HG02588 (cell line): ENCODE measurements around the gene TRIM63.

ENCODE experiments used
- ATAC-seq: cut with Tn5 transposase; IDR thresholded peaks from one replicate; pipeline ENCODE4 v1.9.1; 2021; ENCODE audit warnings: mild to moderate bottlenecking, moderate library complexity; ENCODE audit not compliant: unreplicated experiment

TRIM63 gene

GRCh38 chr1:26089125-26089524 lies 21.7 kb upstream of the TRIM63 start:
- ATAC-seq = no peak

DNA sequence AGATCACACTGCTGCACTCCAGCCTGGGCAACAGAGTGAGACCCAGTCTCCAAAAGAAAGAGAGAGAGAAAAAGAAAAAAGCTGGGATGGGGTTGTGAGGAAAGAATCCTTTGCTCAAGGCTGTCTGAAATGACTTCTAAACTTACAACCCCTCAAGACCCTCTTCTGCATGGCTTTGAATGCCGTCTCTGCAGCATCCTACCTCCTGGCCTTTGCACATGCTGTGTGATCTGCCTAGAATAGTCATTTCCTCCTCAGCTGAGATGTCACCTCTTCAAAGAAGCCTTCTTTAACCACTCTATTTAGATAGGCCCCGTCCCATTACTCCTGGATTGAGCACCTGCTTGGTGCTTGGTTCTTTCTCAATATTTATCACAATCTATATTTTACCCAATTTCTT lies 17.4 kb upstream of the TRIM63 start:
- no peak for ATAC-seq

DNA sequence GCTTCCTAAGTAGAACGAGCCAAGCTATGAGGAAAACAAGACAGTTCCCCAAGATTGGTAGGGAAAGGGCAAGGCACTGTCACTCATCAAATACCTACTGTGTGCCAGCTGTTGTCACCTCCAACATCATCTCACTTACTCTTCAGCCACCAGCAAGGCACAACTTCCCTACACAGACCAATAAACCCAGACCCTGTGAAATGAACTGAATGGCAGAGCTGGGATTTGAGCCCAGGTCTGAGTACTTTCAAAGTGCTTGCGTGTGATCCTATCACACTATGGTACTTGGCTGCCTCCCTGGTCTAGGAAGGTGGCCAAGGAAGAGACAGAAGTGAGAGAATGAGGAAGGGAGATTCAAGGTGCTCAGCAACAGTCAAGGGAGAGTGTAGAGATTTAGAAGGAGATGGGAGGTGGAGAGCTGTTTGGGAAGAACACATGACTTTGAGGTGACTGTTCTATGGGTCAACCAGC lies 16.7 kb upstream of the TRIM63 start:
- no peak for ATAC-seq

DNA sequence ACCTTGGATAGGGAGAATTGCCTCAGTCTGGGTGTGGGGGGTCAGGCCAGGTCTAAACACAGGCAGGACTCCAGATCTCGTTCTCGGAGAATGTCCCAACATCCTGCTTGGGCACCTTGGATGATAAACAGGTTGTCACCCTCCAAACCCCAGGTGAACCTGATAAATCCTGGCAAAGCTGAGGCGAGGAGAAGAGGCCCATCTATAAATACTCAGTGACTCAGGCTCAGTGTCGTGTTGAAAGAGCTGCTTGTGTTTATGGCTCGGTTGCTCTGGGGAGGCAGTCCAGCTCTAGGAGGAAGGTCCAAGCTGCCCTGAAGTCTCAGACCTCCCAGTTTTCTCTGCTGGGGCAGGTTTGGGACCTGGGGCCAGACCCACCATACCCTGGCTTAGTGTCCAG lies 15.8 kb upstream of the TRIM63 start:
- ATAC-seq = no peak

DNA sequence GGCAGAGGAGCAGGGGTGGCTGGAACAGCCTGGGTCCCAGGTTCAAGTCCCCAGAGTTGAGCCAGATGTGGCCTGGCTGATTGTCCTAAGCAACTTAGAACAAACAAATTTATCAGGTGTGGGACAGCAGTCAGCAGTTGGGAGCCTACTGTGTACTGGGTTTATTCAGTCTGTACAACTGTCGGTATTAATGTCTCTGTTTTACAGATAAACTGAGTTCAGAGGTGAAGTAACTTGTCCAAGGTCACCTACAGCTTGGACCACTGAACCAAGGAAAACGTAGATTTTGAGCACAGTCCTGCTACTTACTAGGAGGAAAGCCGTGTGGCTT lies 14.6 kb upstream of the TRIM63 start:
- no peak for ATAC-seq

GRCh38 chr1:26081267-26082019 lies 14.0 kb upstream of the TRIM63 start:
- no peak for ATAC-seq

DNA sequence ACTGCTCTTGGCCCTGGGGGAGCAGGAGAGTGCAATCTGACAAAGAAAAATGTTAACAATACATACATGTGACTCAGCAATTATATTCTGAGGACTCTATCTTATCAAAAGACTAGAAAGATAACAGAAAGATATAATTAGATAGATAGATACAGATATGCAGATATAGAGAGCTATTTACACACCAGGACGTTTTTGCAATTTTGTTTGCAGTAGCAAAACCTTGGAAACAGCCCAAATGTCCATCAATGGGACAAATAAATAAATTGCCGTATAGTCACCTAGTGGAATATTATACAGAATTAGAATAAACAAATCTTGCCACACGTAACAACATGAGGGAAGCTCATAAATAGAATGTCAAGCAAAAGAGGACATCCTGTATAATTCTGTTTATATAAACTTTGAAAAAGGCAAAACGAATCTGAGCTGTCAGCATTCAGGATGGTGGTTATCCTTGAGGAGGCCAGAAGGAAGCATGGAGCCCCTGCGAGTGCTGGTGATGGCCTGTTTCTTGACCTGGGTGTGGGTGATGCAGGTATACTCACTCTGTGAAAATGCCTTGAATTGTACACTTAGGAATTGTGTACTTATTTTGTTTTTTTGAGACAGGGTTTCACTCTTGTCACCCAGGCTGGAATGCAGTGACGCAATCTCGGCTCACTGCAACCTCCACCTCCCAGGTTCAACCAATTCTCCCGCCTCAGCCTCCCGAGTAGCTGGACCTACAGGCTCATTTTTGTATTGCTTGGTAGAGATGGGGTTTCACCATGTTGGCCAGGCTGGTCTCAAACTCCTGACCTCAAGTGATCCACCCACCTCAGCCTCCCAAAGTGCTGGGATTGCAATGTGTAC lies 12.8 kb upstream of the TRIM63 start:
- no peak for ATAC-seq

GRCh38 chr1:26079178-26079563 lies 11.7 kb upstream of the TRIM63 start:
- no peak for ATAC-seq

GRCh38 chr1:26078286-26079177 lies 11.1 kb upstream of the TRIM63 start:
- ATAC-seq = no peak

DNA sequence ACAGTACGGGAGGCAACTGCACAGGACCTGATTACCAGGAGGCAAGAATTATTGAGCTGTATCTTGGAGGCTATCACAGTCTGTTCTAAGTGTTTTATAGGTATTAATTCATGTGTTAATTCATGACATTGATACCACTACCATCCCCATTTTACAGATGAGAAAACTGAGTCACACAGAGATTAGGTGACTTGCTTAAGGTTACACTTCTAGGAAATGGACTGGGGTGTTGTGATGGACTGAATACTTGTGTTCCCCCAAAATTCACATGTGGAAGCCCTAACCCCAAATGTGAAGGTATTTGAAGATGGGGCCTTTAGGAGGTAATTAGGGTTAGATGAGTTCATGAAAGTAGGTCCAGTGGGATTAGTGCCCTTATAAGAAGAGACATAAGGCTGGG lies 10.1 kb upstream of the TRIM63 start:
- ATAC-seq = no peak

GRCh38 chr1:26075421-26076144 lies 8.2 kb upstream of the TRIM63 start:
- ATAC-seq = no peak

GRCh38 chr1:26072305-26072704 lies 4.9 kb upstream of the TRIM63 start:
- no peak for ATAC-seq

GRCh38 chr1:26070963-26071342 lies 3.5 kb upstream of the TRIM63 start:
- ATAC-seq = no peak

GRCh38 chr1:26070296-26070962 lies 3.0 kb upstream of the TRIM63 start:
- no peak for ATAC-seq

DNA sequence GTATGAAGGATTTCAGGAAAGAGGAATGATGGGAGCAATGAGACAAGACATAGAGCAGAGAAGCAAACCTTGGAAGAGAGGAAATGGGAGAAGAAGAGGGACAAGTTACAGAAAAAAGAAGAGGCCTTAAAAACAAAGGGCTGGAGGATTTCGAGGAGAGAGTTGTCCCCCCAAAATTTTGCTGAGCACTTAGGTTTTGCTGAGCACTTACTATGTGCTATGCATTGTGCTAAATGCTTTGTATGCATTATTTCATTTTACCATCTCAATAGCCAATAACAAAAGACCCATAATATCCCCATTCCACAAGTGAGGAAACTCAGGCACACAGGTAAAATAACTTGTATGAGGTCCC lies 2.5 kb upstream of the TRIM63 start:
- no peak for ATAC-seq

GRCh38 chr1:26066857-26067256 lies 573 bp downstream of the TRIM63 start:
- ATAC-seq = no peak

DNA sequence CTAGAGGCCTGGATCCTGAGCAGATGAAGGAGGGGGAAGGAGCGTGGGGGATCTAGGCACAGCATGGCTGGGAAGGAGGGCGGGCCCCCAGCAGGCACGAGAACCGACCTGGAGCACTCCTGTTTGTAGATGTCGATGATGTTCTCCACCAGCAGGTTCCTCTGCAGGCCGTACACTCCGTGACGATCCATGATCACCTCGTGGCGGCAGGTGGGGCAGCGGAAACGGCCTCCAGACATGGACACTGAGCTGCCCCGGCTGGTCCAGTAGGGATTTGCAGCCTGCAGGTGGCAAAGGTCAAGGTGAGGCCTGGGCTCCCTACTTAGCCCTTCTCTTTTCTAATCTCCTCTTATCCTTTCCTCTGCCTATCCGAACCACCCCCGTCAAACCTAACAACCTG lies 1.3 kb downstream of the TRIM63 start:
- no peak for ATAC-seq

- ATAC-seq = no peak
Observed at GRCh38 chr1:26064553-26064952, 2.9 kb downstream of the TRIM63 start.

DNA sequence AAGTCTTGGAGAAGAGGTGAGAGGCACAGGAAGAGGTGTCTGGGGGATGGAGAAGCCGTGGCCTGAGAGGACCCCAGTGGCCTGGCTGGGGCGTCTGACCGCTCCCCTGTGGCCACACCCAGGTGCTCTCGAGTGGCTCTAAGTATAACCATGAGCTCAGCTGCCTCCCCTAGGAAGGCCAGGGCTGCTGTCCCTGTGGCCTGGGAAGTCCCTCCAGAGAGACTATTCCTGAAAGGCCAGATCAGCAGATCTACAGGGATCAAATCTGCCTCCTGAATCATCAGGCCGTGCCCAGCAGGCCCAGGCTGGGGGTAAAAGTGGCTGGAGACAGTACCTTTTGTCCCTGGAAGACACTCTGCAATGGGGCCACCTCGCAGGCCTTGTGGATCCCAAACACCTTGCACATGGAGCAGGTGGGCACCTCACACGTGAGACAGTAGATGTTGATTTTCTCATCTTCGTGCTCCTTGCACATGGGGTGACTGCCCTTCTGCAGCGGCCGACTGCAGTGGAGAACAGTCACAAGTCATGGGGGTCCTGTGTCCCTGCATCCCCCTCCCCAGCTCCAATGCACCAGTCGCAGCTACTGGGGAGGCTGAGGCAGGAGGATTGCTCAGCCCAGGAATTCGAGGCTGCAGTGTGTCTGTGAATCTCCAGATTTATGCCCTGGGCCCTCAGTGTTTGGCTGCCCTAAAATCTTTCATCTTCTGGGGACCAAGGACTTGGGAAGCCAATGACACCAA lies 6.4 kb downstream of the TRIM63 start:
- ATAC-seq = no peak

DNA sequence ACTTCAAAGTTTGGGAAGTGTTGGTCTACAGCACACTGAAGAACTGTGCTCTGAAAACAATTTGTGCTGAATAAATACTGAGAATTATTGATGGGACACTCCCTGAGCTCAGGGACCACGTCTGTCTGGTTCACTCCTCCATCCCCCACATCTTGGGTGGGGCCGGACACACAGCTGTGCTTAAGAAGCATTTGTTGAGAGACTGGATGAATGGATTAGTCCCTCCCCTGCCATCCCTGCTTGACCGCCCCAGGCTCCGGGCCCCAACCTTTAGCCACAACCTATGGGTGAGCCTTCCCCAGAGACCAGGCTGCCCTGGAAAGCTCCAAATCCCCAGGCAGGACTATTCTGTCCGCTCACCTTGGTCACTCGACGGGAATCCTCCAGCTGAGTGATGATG lies 7.5 kb downstream of the TRIM63 start:
- ATAC-seq = no peak
